ENCODE results near the gene MRFAP1L1.
"Not testable (repeated sequence)": the region's sequence is repeated elsewhere in the genome, so short reads cannot be mapped to it uniquely, and the experiment has no call there.

Gene MRFAP1L1

GRCh38 chr4:6709230-6710114 is at the start of gene MRFAP1L1:
Gene MRFAP1L1, minus strand, starts transcription at chr4:6709865. Its CDS starts 236 bp downstream, at chr4:6709629.
- DNase-seq (ENCODE audit: low read depth, low spot score), result peak; percentile 98

GRCh38 chr4:6758728-6759127 is 49.1 kb upstream of the MRFAP1L1 start:
- no peak for DNase-seq (ENCODE audit: low read depth, low spot score)

GRCh38 chr4:6756345-6756744 is 46.7 kb upstream of the MRFAP1L1 start:
- DNase-seq (ENCODE audit: low read depth, low spot score), result not testable (repeated sequence)

GRCh38 chr4:6755088-6755753 is 45.6 kb upstream of the MRFAP1L1 start:
- no peak for DNase-seq (ENCODE audit: low read depth, low spot score)

GRCh38 chr4:6754481-6755087 is 44.9 kb upstream of the MRFAP1L1 start:
- no peak for DNase-seq (ENCODE audit: low read depth, low spot score)

GRCh38 chr4:6753891-6754290 is 44.2 kb upstream of the MRFAP1L1 start:
- no peak for DNase-seq (ENCODE audit: low read depth, low spot score)

- DNase-seq (ENCODE audit: low read depth, low spot score), result no peak
These were observed 43.5 kb upstream of the MRFAP1L1 start for GRCh38 chr4:6753103-6753560.

GRCh38 chr4:6752486-6752829 is 42.8 kb upstream of the MRFAP1L1 start:
- no peak for DNase-seq (ENCODE audit: low read depth, low spot score)

- DNase-seq (ENCODE audit: low read depth, low spot score), result no peak
These were observed 42.2 kb upstream of the MRFAP1L1 start for GRCh38 chr4:6751611-6752485.

GRCh38 chr4:6750286-6751221 is 40.9 kb upstream of the MRFAP1L1 start:
- DNase-seq (ENCODE audit: low read depth, low spot score), result no peak

GRCh38 chr4:6749340-6750171 is 39.9 kb upstream of the MRFAP1L1 start:
- DNase-seq (ENCODE audit: low read depth, low spot score), result no peak

- no peak for DNase-seq (ENCODE audit: low read depth, low spot score)
These were observed 38.6 kb upstream of the MRFAP1L1 start for GRCh38 chr4:6748286-6748685.

GRCh38 chr4:6747294-6748051 is 37.8 kb upstream of the MRFAP1L1 start:
- DNase-seq (ENCODE audit: low read depth, low spot score), result peak; percentile 53

- peak; percentile 74 for DNase-seq (ENCODE audit: low read depth, low spot score)
These were observed 37.1 kb upstream of the MRFAP1L1 start for GRCh38 chr4:6746721-6747293.

- no peak for DNase-seq (ENCODE audit: low read depth, low spot score)
These were observed 33.3 kb upstream of the MRFAP1L1 start for GRCh38 chr4:6742989-6743388.

GRCh38 chr4:6742507-6742906 is 32.8 kb upstream of the MRFAP1L1 start:
- no peak for DNase-seq (ENCODE audit: low read depth, low spot score)

GRCh38 chr4:6740347-6740746 is 30.7 kb upstream of the MRFAP1L1 start:
- no peak for DNase-seq (ENCODE audit: low read depth, low spot score)

GRCh38 chr4:6739920-6740319 is 30.3 kb upstream of the MRFAP1L1 start:
- DNase-seq (ENCODE audit: low read depth, low spot score), result no peak

Measured in astrocyte of the hippocampus (primary cell).